ENCODE measurements around the gene CXCR2.

- no peak for TF ChIP-seq CTCF (IDR thresholded peaks at IDR 0.05 in 8 of 11, conservative IDR thresholded peaks at IDR 0.05 in 3 of 11)
- TF ChIP-seq POLR2AphosphoS5 (IDR thresholded peaks at IDR 0.05): no peak
These were observed 27.9 kb upstream of the CXCR2 start for GRCh38 chr2:218097975-218098374.
